DOHH2 (cell line): ENCODE results near the gene BATF3.

Experiments used
- H3F3A ChIP-seq: fragments of 200-600 bp; sonication (generic), shearing (Covaris generic); 2 replicates; pipeline ENCODE4 v1.6.0; 2016; ENCODE audit warnings: antibody characterized with exemption, mild to moderate bottlenecking; ENCODE audit not compliant: control insufficient read depth, insufficient read depth
- H3K27ac ChIP-seq: fragments of 200-600 bp; sonication (generic); 2 replicates; pipeline ENCODE4 v1.5.1; 2014; ENCODE audit warnings: low read depth, mild to moderate bottlenecking, low read length, moderate library complexity
- H3K27me3 ChIP-seq: fragments of 200-600 bp; sonication (generic); 2 replicates; pipeline ENCODE4 v1.6.1; 2014; ENCODE audit warnings: mild to moderate bottlenecking, low read length, mixed read lengths; ENCODE audit not compliant: control insufficient read depth
- H3K36me3 ChIP-seq: fragments of 200-600 bp; sonication (generic); 2 replicates; pipeline ENCODE4 v1.6.1; 2014; ENCODE audit warnings: mild to moderate bottlenecking, low read length, moderate library complexity, mixed read lengths; ENCODE audit not compliant: control insufficient read depth
- H3K4me1 ChIP-seq: fragments of 200-600 bp; sonication (generic); 2 replicates; pipeline ENCODE4 v1.6.1; 2014; ENCODE audit warnings: mild to moderate bottlenecking, low read length, mixed read lengths; ENCODE audit not compliant: control insufficient read depth
- H3K4me2 ChIP-seq: fragments of 200-600 bp; sonication (generic); 2 replicates; pipeline ENCODE4 v1.6.0; 2014; ENCODE audit warnings: mild to moderate bottlenecking, low read length, moderate library complexity
- H3K4me3 ChIP-seq: fragments of 200-600 bp; sonication (generic); 2 replicates; pipeline ENCODE4 v1.5.1; 2014; ENCODE audit warnings: mild to moderate bottlenecking, low read length, mixed read lengths
- H3K79me2 ChIP-seq: fragments of 200-600 bp; sonication (generic); 2 replicates; pipeline ENCODE4 v1.6.1; 2014; ENCODE audit warnings: mild to moderate bottlenecking, low read length, mixed read lengths; ENCODE audit not compliant: control insufficient read depth
- H3K9me2 ChIP-seq: fragments of 200-600 bp; sonication (generic); replicated peaks from 2 replicates; pipeline ENCODE4 v1.6.1; 2014; ENCODE audit warnings: mild to moderate bottlenecking, low read length, mixed read lengths; ENCODE audit not compliant: control insufficient read depth
- H3K9me3 ChIP-seq: fragments of 200-600 bp; sonication (generic); 2 replicates; pipeline ENCODE4 v1.6.1; 2014; ENCODE audit warnings: antibody characterized with exemption, low read length, mixed read lengths; ENCODE audit not compliant: control insufficient read depth, insufficient read depth
- H4K20me1 ChIP-seq: fragments of 200-600 bp; sonication (generic); 2 replicates; pipeline ENCODE4 v1.6.0; 2014; ENCODE audit warnings: low read depth, mild to moderate bottlenecking, antibody characterized with exemption, low read length, moderate library complexity; ENCODE audit not compliant: control insufficient read depth, insufficient read depth
- CTCF ChIP-seq: fragments of 200-600 bp; sonication (generic); IDR thresholded peaks from one replicate; pipeline ENCODE4 v1.5.1; 2014; ENCODE audit warnings: antibody characterized with exemption, mild to moderate bottlenecking, low read depth, low read length; ENCODE audit not compliant: poor library complexity, severe bottlenecking
- EZH2phosphoT487 ChIP-seq: fragments of 200-600 bp; sonication (generic); IDR thresholded peaks from 2 replicates; pipeline ENCODE4 v1.6.1; 2017; ENCODE audit warnings: borderline replicate concordance, mild to moderate bottlenecking, antibody characterized with exemption, low read length, moderate library complexity, mixed read lengths

Gene BATF3

GRCh38 chr1:212649020-212649419 is 50.6 kb downstream of the BATF3 start:
- peaks cover 21% of the 10 kb centered on the region for H3K27me3 ChIP-seq
- no peak for TF ChIP-seq EZH2phosphoT487
- no peak for TF ChIP-seq CTCF

GRCh38 chr1:212648431-212648830 is 51.2 kb downstream of the BATF3 start:
- no peaks in the 10 kb centered on the region for H3K4me1 ChIP-seq
- H3K36me3 ChIP-seq: no peaks in the 10 kb centered on the region
- no peaks in the 10 kb centered on the region for H4K20me1 ChIP-seq
- H3K9me2 ChIP-seq: no peaks in the 10 kb centered on the region
- no peaks in the 10 kb centered on the region for H3K79me2 ChIP-seq
- no peak overlapping the region for H3K27ac ChIP-seq
- peaks cover 18% of the 10 kb centered on the region for H3K27me3 ChIP-seq
- H3F3A ChIP-seq: no peaks in the 10 kb centered on the region
- no peak overlapping the region for H3K4me2 ChIP-seq
- H3K9me3 ChIP-seq: no peaks in the 10 kb centered on the region
- TF ChIP-seq EZH2phosphoT487 (no peak), CTCF (no peak)
- H3K4me3 ChIP-seq: no peak overlapping the region

More at GRCh38 chr1:212649020-212649419, 50.6 kb downstream of the BATF3 start:
- no peaks in the 10 kb centered on the region for H3K9me3 ChIP-seq
- no peaks in the 10 kb centered on the region for H4K20me1 ChIP-seq
- H3K4me1 ChIP-seq: no peaks in the 10 kb centered on the region
- H3K36me3 ChIP-seq: no peaks in the 10 kb centered on the region
- no peak overlapping the region for H3K4me2 ChIP-seq
- no peak overlapping the region for H3K4me3 ChIP-seq
- H3K27ac ChIP-seq: no peak overlapping the region
- no peaks in the 10 kb centered on the region for H3K79me2 ChIP-seq
- H3K9me2 ChIP-seq: no peaks in the 10 kb centered on the region
- H3F3A ChIP-seq: no peaks in the 10 kb centered on the region

- Histone ChIP-seq H3K9me2 (no peaks in the 10 kb centered on the region), H3K79me2 (no peaks in the 10 kb centered on the region), H4K20me1 (no peaks in the 10 kb centered on the region), H3K9me3 (no peaks in the 10 kb centered on the region), H3F3A (no peaks in the 10 kb centered on the region), H3K4me2 (no peak overlapping the region), H3K36me3 (no peaks in the 10 kb centered on the region), H3K27ac (no peak overlapping the region), H3K4me3 (no peak overlapping the region), H3K27me3 (peaks cover 18% of the 10 kb centered on the region), H3K4me1 (no peaks in the 10 kb centered on the region)
- no peak for TF ChIP-seq EZH2phosphoT487
These were observed 52.6 kb downstream of the BATF3 start for GRCh38 chr1:212647004-212647403.

GRCh38 chr1:212646588-212646987 is 53.1 kb downstream of the BATF3 start:
- no peak overlapping the region for H3K4me3 ChIP-seq
- H3K4me1 ChIP-seq: no peaks in the 10 kb centered on the region
- H3F3A ChIP-seq: no peaks in the 10 kb centered on the region
- H3K9me2 ChIP-seq: no peaks in the 10 kb centered on the region
- H3K79me2 ChIP-seq: no peaks in the 10 kb centered on the region
- H3K36me3 ChIP-seq: no peaks in the 10 kb centered on the region
- no peaks in the 10 kb centered on the region for H3K9me3 ChIP-seq
- no peak overlapping the region for H3K27ac ChIP-seq
- H3K4me2 ChIP-seq: no peak overlapping the region
- TF ChIP-seq CTCF: no peak
- TF ChIP-seq EZH2phosphoT487: no peak
- no peaks in the 10 kb centered on the region for H4K20me1 ChIP-seq
- peaks cover 18% of the 10 kb centered on the region for H3K27me3 ChIP-seq
